ENCODE results near the gene PTPRU. TPM values are rescaled to one million over a fixed set of nuclear protein-coding genes. Genes with fewer than 3 reads are reported as not detected.
A peak's percentile ranks its signal among the peaks of the same experiment; 100 is the strongest.

Gene PTPRU
- total and polyA plus RNA-seq, 2 of the 8 experiments (the other 6 are each of a cell fraction or from before 2014, with no cell fraction given) = 33.8 to 41.8 TPM

DNA sequence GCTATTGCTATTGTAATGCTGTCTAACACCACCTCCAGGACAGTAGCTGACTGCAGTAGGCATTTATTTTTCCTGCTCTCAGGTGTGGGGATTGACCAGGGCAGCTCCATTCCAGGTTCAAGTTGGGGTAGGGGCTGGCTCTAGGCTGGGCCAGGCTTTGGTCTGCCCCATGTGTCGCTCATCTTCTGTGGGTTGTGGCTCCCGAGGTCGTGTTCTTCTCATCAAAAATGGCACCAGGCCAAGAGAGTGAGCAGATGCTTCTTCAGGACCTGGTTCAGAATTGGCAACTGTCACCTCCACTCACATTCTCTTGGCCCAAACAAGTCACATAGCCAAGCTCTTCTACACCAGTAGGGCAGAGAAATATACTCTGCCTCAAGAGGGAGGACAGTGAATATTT is 133.7 kb downstream of the PTPRU start:
- no peak overlapping the region for H3K4ac ChIP-seq (replicated peaks; ENCODE audit: insufficient read length, low read depth, low read length)
- H2AK5ac ChIP-seq (ENCODE audit: low read depth, low read length) = no peak overlapping the region
- H2BK20ac ChIP-seq (ENCODE audit: low read length) = no peak overlapping the region
- no peak overlapping the region for H4K8ac ChIP-seq (ENCODE audit: extremely low read depth, insufficient read depth, low read length)
- DNase-seq (ENCODE audit: low read depth in 1 of 2, low spot score in 2 of 2) (no peak), FAIRE-seq (no peak)
- H3K79me2 ChIP-seq (ENCODE audit: control insufficient read depth in 1 of 2, insufficient read depth in 2 of 2, low read length in 2 of 2) = no peaks in the 10 kb centered on the region
- no peak overlapping the region for H3K4me2 ChIP-seq (ENCODE audit: insufficient read depth in 1 of 2, low read depth in 2 of 2, low read length in 2 of 2)
- ChIA-PET POLR2A (ENCODE audit: partially characterized antibody) (interaction anchor here (0.9 kb wide), 1 partner anchor 39 kb away, joined by 3 read pairs; no protein-coding TSS in a partner anchor), CTCF (ENCODE audit: partially characterized antibody) (interaction anchor here (0.8 to 2.5 kb wide), 8 partner anchors 9 to 131 kb away, joined by 3 to 9 read pairs (median 4); no protein-coding TSS in a partner anchor)
- H2BK120ac ChIP-seq (replicated peaks; ENCODE audit: low read depth, low read length) = no peak overlapping the region
- H3K9me3 ChIP-seq (ENCODE audit: insufficient read depth in 2 of 2, low read depth in 1 of 2, low read length in 1 of 2) = no peaks in the 10 kb centered on the region
- no peak overlapping the region for H2AFZ ChIP-seq (ENCODE audit: low read length)
- no peak overlapping the region for H4K91ac ChIP-seq (replicated peaks; ENCODE audit: insufficient read length, low read length)
- no peaks in the 10 kb centered on the region for H4K20me1 ChIP-seq (replicated peaks in 1 of 2; ENCODE audit: control insufficient read depth in 1 of 2, insufficient read depth in 2 of 2, low read length in 2 of 2)
- no peak overlapping the region for H3K4me3 ChIP-seq (ENCODE audit: extremely low read depth in 1 of 4, insufficient read depth in 2 of 4, low read depth in 3 of 4, low read length in 4 of 4)
- H2BK15ac ChIP-seq (ENCODE audit: low read length) = no peak overlapping the region
- H3K9ac ChIP-seq (replicated peaks in 1 of 4; ENCODE audit: extremely low read depth in 1 of 4, low read depth in 3 of 4, low read length in 3 of 4) = no peak overlapping the region
- H3K4me1 ChIP-seq (replicated peaks in 1 of 4; ENCODE audit: control insufficient read depth in 3 of 4, insufficient read depth in 4 of 4, low read length in 3 of 4) = no peaks in the 10 kb centered on the region
- H3K27ac ChIP-seq (ENCODE audit: low read depth, low read length) = no peak overlapping the region
- H3K18ac ChIP-seq (ENCODE audit: extremely low read depth, low read length) = no peak overlapping the region
- H3K27me3 ChIP-seq (replicated peaks in 1 of 4; ENCODE audit: control insufficient read depth in 3 of 4, extremely low read depth in 1 of 4, insufficient read depth in 3 of 4, low read length in 3 of 4) = no peaks in the 10 kb centered on the region
- H2BK5ac ChIP-seq (ENCODE audit: low read depth, low read length) = no peak overlapping the region
- H3K23ac ChIP-seq (ENCODE audit: insufficient read length) = no peak overlapping the region
- H3K36me3 ChIP-seq (ENCODE audit: control insufficient read depth in 2 of 4, insufficient read depth in 4 of 4, low read length in 3 of 4) = no peaks in the 10 kb centered on the region
- H3K79me1 ChIP-seq (ENCODE audit: low read depth, low read length) = no peaks in the 10 kb centered on the region
- H3K14ac ChIP-seq (ENCODE audit: insufficient read length) = no peak overlapping the region
- no peak overlapping the region for H2BK12ac ChIP-seq (ENCODE audit: low read depth, low read length)
- peak overlapping the region; percentile 21 for H3K56ac ChIP-seq (replicated peaks; ENCODE audit: insufficient read length, low read depth, low read length)
- TF ChIP-seq NANOG (IDR thresholded peaks at IDR 0.05; ENCODE audit: insufficient read depth, low read depth, low read length, poor library complexity, severe bottlenecking) = no peak
- TF ChIP-seq RXRA (IDR thresholded peaks at IDR 0.05; ENCODE audit: insufficient read depth, low read depth, low read length) = no peak
- TF ChIP-seq, protein P1, sequence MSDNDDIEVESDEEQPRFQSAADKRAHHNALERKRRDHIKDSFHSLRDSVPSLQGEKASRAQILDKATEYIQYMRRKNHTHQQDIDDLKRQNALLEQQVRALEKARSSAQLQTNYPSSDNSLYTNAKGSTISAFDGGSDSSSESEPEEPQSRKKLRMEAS (IDR thresholded peaks at IDR 0.05) = no peak
- no peak for TF ChIP-seq RBBP5 (IDR thresholded peaks at IDR 0.05; ENCODE audit: borderline replicate concordance, low read depth, low read length)
- TF ChIP-seq CHD2 (IDR thresholded peaks at IDR 0.05; ENCODE audit: low read length) = no peak
- TF ChIP-seq SP1 (IDR thresholded peaks at IDR 0.05; ENCODE audit: low read depth, low read length) = no peak
- no peak for TF ChIP-seq SP4 (IDR thresholded peaks at IDR 0.05; ENCODE audit: low read length)
- TF ChIP-seq POLR2AphosphoS5 (IDR thresholded peaks at IDR 0.05; ENCODE audit: low read depth, low read length) = no peak
- TF ChIP-seq TAF1 (IDR thresholded peaks at IDR 0.05; ENCODE audit: low read depth, low read length) = no peak
- TF ChIP-seq, protein P2, sequence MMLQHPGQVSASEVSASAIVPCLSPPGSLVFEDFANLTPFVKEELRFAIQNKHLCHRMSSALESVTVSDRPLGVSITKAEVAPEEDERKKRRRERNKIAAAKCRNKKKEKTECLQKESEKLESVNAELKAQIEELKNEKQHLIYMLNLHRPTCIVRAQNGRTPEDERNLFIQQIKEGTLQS (IDR thresholded peaks at IDR 0.05; ENCODE audit: insufficient read depth, low read depth, low read length) = no peak
- WGBS, 2 experiments (ENCODE audit: extremely low coverage in 1 of 2, insufficient coverage in 1 of 2, insufficient read length in 1 of 2, insufficient replicate concordance in 2 of 2, low coverage in 1 of 2, low lambda C conversion rate in 2 of 2, missing lambda C conversion rate in 1 of 2) = 85% methylated on average over 3 of the region's 3 CpGs; no CpG with 5 or more reads in 1 of the 2 experiments
- no peak overlapping the region for H4K5ac ChIP-seq (ENCODE audit: insufficient read length, low read depth, low read length)
- no peaks in the 10 kb centered on the region for H3K23me2 ChIP-seq (ENCODE audit: low read depth, low read length)

Data from H1 (cell line).